SK-N-SH (cell line): ENCODE data around the gene NPC1. TPM values are rescaled to one million over a fixed set of nuclear protein-coding genes. Genes with fewer than 3 reads are reported as not detected.

Source experiments
- CTCF ChIA-PET: fragments of 300-600, 350-600 bp; formaldehyde crosslinking; extraction: SDS; loops from one replicate; lab custom pipeline; 2021; lab: Yijun Ruan, JAX
- POLR2A ChIA-PET: fragments of 350-600 bp; sonication (Branson Sonifier 250); formaldehyde crosslinking; extraction: SDS; loops from one replicate; lab custom pipeline; 2020; ENCODE audit warnings: antibody characterized with exemption, inconsistent platforms; lab: Yijun Ruan, JAX
- DNase-seq: peaks from one replicate; pipeline ENCODE4 v3.0.0; 2012
- H2AFZ ChIP-seq: fragments of 200-600 bp; sonication (generic); 2 replicates; pipeline ENCODE4 v1.8.1; 2016; ENCODE audit warnings: antibody characterized with exemption, mild to moderate bottlenecking, low read depth
- H3F3A ChIP-seq: fragments of 200-600 bp; sonication (generic); replicated peaks from 2 replicates; pipeline ENCODE3; 2016; ENCODE audit warnings: antibody characterized with exemption, mild to moderate bottlenecking; ENCODE audit not compliant: insufficient read depth
- H3K27ac ChIP-seq, 2 experiments: fragments of 200-500 bp in 1 of 2; fragments of 200-600 bp in 1 of 2; sonication (Bioruptor generic) in 1 of 2; sonication (generic), shearing (Covaris generic) in 1 of 2; 2 replicates each; pipeline versions ENCODE4 v1.5.1 to v1.6.1; 2014 to 2016; ENCODE audit warnings: low read depth in 2 of 2, inconsistent platforms in 1 of 2, low read length in 1 of 2, mild to moderate bottlenecking in 1 of 2, mixed read lengths in 1 of 2
- H3K27me3 ChIP-seq: fragments of 200-600 bp; sonication (generic), shearing (Covaris generic); 2 replicates; pipeline ENCODE4 v1.6.1; 2016; ENCODE audit warnings: mixed run types; ENCODE audit not compliant: insufficient read depth
- H3K36me3 ChIP-seq, 2 experiments: fragments of 200-500 bp in 1 of 2; fragments of 200-600 bp in 1 of 2; sonication (Bioruptor generic) in 1 of 2; sonication (generic) in 1 of 2; replicated peaks in 1 of 2; 2 replicates each; pipeline versions ENCODE3 to v1.5.1; 2014 to 2016; ENCODE audit warnings: low read length in 1 of 2, mild to moderate bottlenecking in 1 of 2; ENCODE audit not compliant: insufficient read depth in 2 of 2, control insufficient read depth in 1 of 2
- H3K4me1 ChIP-seq, 2 experiments: fragments of 200-500 bp in 1 of 2; fragments of 200-600 bp in 1 of 2; sonication (Bioruptor generic) in 1 of 2; sonication (generic), shearing (Covaris generic) in 1 of 2; 2 replicates each; pipeline versions ENCODE4 v1.5.1 to v1.6.1; 2014 to 2016; ENCODE audit warnings: low read depth in 1 of 2, low read length in 1 of 2, mixed run types in 1 of 2; ENCODE audit not compliant: insufficient read depth in 2 of 2, control insufficient read depth in 1 of 2
- H3K4me2 ChIP-seq: fragments of 200-600 bp; sonication (generic), shearing (Covaris generic); 2 replicates; pipeline ENCODE4 v1.6.1; 2017; ENCODE audit warnings: mixed run types
- H3K4me3 ChIP-seq, 2 experiments: fragments of 200-500 bp in 1 of 2; fragments of 200-600 bp in 1 of 2; sonication (Bioruptor generic) in 1 of 2; sonication (generic), shearing (Covaris generic) in 1 of 2; 2 replicates each; pipeline versions ENCODE4 v1.5.1 to v1.8.1; 2014 to 2016; ENCODE audit warnings: low read depth in 2 of 2, inconsistent platforms in 1 of 2, low read length in 1 of 2, mild to moderate bottlenecking in 1 of 2, mixed read lengths in 1 of 2, moderate library complexity in 1 of 2
- H3K79me2 ChIP-seq: fragments of 200-600 bp; sonication (generic); 2 replicates; pipeline ENCODE4 v1.8.1; 2017; ENCODE audit warnings: mild to moderate bottlenecking; ENCODE audit not compliant: insufficient read depth
- H3K9ac ChIP-seq: fragments of 200-600 bp; sonication (generic); 2 replicates; pipeline ENCODE4 v1.6.1; 2017; ENCODE audit warnings: mixed run types
- H3K9me2 ChIP-seq: fragments of 200-600 bp; sonication (generic); 2 replicates; pipeline ENCODE4 v1.6.1; 2017; ENCODE audit warnings: mixed run types
- H3K9me3 ChIP-seq: fragments of 200-600 bp; sonication (generic); 2 replicates; pipeline ENCODE4 v1.6.1; 2017; ENCODE audit warnings: mixed run types, mild to moderate bottlenecking, moderate library complexity
- H4K20me1 ChIP-seq: fragments of 200-600 bp; sonication (generic); 2 replicates; pipeline ENCODE4 v1.6.1; 2017; ENCODE audit warnings: mild to moderate bottlenecking, mixed run types; ENCODE audit not compliant: insufficient read depth
- CHD2 ChIP-seq: fragments of 150-350 bp; IDR thresholded peaks from 2 replicates; pipeline ENCODE4 v1.6.1; 2018; ENCODE audit warnings: low read length; ENCODE audit not compliant: partially characterized antibody
- ELF1 ChIP-seq: IDR thresholded peaks from 2 replicates; pipeline ENCODE4 v1.4.0; 2012
- EZH2phosphoT487 ChIP-seq: fragments of 200-600 bp; sonication (generic); IDR thresholded peaks from 2 replicates; pipeline ENCODE4 v1.6.1; 2017; ENCODE audit warnings: low read depth, mixed run types, mild to moderate bottlenecking, antibody characterized with exemption, moderate library complexity, borderline replicate concordance
- FOSL2 ChIP-seq: IDR thresholded peaks from 2 replicates; pipeline ENCODE4 v1.4.0; 2012; ENCODE audit warnings: low read depth, mild to moderate bottlenecking, moderate library complexity, borderline replicate concordance
- FOXJ3 ChIP-seq: sonication (generic); formaldehyde crosslinking; IDR thresholded peaks from 2 replicates; pipeline ENCODE4 v1.5.1; 2020; ENCODE audit warnings: mild to moderate bottlenecking, missing genetic modification reagents
- GABPA ChIP-seq: IDR thresholded peaks from 2 replicates; pipeline ENCODE4 v1.4.0; 2012; ENCODE audit warnings: low read depth, mild to moderate bottlenecking
- IRF3 ChIP-seq: fragments of 150-350 bp; IDR thresholded peaks from 2 replicates; pipeline ENCODE4 v1.6.1; 2016; ENCODE audit warnings: mild to moderate bottlenecking, low read depth, low read length
- JUND ChIP-seq: IDR thresholded peaks from 2 replicates; pipeline ENCODE4 v1.4.0; 2012
- MAX ChIP-seq: IDR thresholded peaks from 2 replicates; pipeline ENCODE4 v1.4.0; 2012; ENCODE audit warnings: low read depth
- MXI1 ChIP-seq: IDR thresholded peaks from 2 replicates; pipeline ENCODE4 v1.6.1; 2012; ENCODE audit warnings: mild to moderate bottlenecking, low read depth, low read length, improper control_type of control experiment
- NFIC ChIP-seq: IDR thresholded peaks from 2 replicates; pipeline ENCODE4 v1.4.0; 2012; ENCODE audit warnings: borderline replicate concordance
- NRF1 ChIP-seq: IDR thresholded peaks from 2 replicates; pipeline ENCODE4 v1.6.1; 2012; ENCODE audit warnings: low read depth, mild to moderate bottlenecking, low read length
- RAD21 ChIP-seq: IDR thresholded peaks from 2 replicates; pipeline ENCODE4 v1.6.1; 2012; ENCODE audit warnings: mild to moderate bottlenecking, low read length
- REST ChIP-seq: IDR thresholded peaks from 2 replicates; pipeline ENCODE4 v1.6.1; 2012; ENCODE audit warnings: mild to moderate bottlenecking, low read depth, low read length, moderate library complexity
- RFX5 ChIP-seq: IDR thresholded peaks from 2 replicates; pipeline ENCODE4 v1.6.1; 2012; ENCODE audit warnings: mild to moderate bottlenecking, improper control_type of control experiment, low read length
- RXRA ChIP-seq: IDR thresholded peaks from 2 replicates; pipeline ENCODE4 v1.4.0; 2012; ENCODE audit warnings: low read depth, mild to moderate bottlenecking, borderline replicate concordance
- SMC3 ChIP-seq: IDR thresholded peaks from 2 replicates; pipeline ENCODE4 v1.6.1; 2012; ENCODE audit warnings: low read depth, low read length, improper control_type of control experiment
- TAF1 ChIP-seq: IDR thresholded peaks from 2 replicates; pipeline ENCODE4 v1.6.1; 2012; ENCODE audit warnings: low read depth, mild to moderate bottlenecking, low read length, moderate library complexity, borderline replicate concordance
- TCF12 ChIP-seq: IDR thresholded peaks from 2 replicates; pipeline ENCODE4 v1.4.0; 2012
- TEAD4 ChIP-seq: IDR thresholded peaks from 2 replicates; pipeline ENCODE4 v1.4.0; 2012; ENCODE audit warnings: mild to moderate bottlenecking, borderline replicate concordance; ENCODE audit not compliant: insufficient read depth
- USF1 ChIP-seq: IDR thresholded peaks from 2 replicates; pipeline ENCODE4 v1.4.0; 2012; ENCODE audit warnings: low read depth, borderline replicate concordance
- YY1 ChIP-seq: IDR thresholded peaks from 2 replicates; pipeline ENCODE4 v1.4.0; 2012; ENCODE audit warnings: low read depth, mild to moderate bottlenecking
- ZBTB33 ChIP-seq: IDR thresholded peaks from 2 replicates; pipeline ENCODE4 v1.4.0; 2012; ENCODE audit warnings: low read depth, borderline replicate concordance
- WGBS: methylation state at CpG from one replicate; pipeline ENCODE4 v1.1.6; 2017; ENCODE audit warnings: low lambda C conversion rate; 5-methylcytosine and 5-hydroxymethylcytosine counted together
- polyA plus RNA-seq, 3 experiments: library from polyadenylated mRNA; depleted of rRNA; stranded (reverse); fragments of >200 nt; gene quantifications; 2 replicates each; pipeline ENCODE4 v1.2.3, GENCODE V29; 2012

Gene NPC1
- 23.9 and 30.7 TPM in 2 replicates for polyA plus RNA-seq (2012; rRNA removed)
- 13.0 and 20.9 TPM in 2 replicates for polyA plus RNA-seq (2012; cell fraction: cytosol; rRNA removed)
- 32.2 and 49.2 TPM in 2 replicates for polyA plus RNA-seq (2012; cell fraction: nucleus; rRNA removed)

- H4K20me1 ChIP-seq: no peaks in the 10 kb centered on the region
- H3K9me3 ChIP-seq: no peaks in the 10 kb centered on the region
- DNase-seq: peak; percentile 96
- peak within 1 kb of the TSS; percentile 96 for H3K9ac ChIP-seq
- peaks cover 15% of the 10 kb centered on the region for H3F3A ChIP-seq
- POLR2A ChIA-PET: no interaction called here
- H3K79me2 ChIP-seq: peaks cover 44% of the 10 kb centered on the region
- H3K27me3 ChIP-seq: no peaks in the 10 kb centered on the region
- peak within 1 kb of the TSS; percentile 81 to 83 for H3K4me3 ChIP-seq
- WGBS: under 1% methylated on average over 34 of the region's 95 CpGs
- H3K9me2 ChIP-seq: no peaks in the 10 kb centered on the region
- peak within 1 kb of the TSS; percentile 93 for H3K4me2 ChIP-seq
- CTCF ChIA-PET: interaction anchor here (0.6 to 3.5 kb wide), 12 partner anchors 10 to 225 kb away, joined by 3 to 13 read pairs (median 4); no protein-coding TSS in a partner anchor
- peak within 1 kb of the TSS; percentile 91 to 99 for H3K27ac ChIP-seq
- peak within 1 kb of the TSS; percentile 81 for H2AFZ ChIP-seq
- peaks cover 0 to 9% of the 10 kb centered on the region in 2 experiments; a peak in 1 of 4 replicates for H3K4me1 ChIP-seq
- H3K36me3 ChIP-seq: no peaks in the 10 kb centered on the region
- TF ChIP-seq FOSL2 (peak; percentile 10; the same call in 1 of the 2 replicates), JUND (peak; percentile 21; the same call in 1 of the 2 replicates), IRF3 (no peak), MXI1 (no peak), FOXJ3 (CRISPR knock-in tag) (no peak), ZBTB33 (no peak), RXRA (no peak), TAF1 (peak; percentile 72), EZH2phosphoT487 (no peak), RAD21 (peak; percentile 71), ELF1 (peak; percentile 85), RFX5 (no peak), GABPA (peak; percentile 63), USF1 (no peak), TCF12 (no peak), TEAD4 (no peak), YY1 (0 out of 2 replicates have a peak, but pooled peaks have one; percentile 45), NFIC (peak; percentile 13; the same call in 1 of the 2 replicates), REST (peak; percentile 51; the same call in 1 of the 2 replicates), CHD2 (no peak), MAX (peak; percentile 53), SMC3 (peak; percentile 61), NRF1 (peak; percentile 77)
These were observed at the start of gene NPC1 for GRCh38 chr18:23586249-23587196. TSS of gene NPC1 (minus strand) at chr18:23586506. CDS start at chr18:23586343, 163 bp downstream.
